Gastroesophageal sphincter (tissue), 3 donors: Measurements from ENCODE around the gene WFIKKN2.

ENCODE experiments used
- POLR2AphosphoS5 ChIP-seq: sonication (generic); formaldehyde crosslinking; IDR thresholded peaks from one replicate; pipeline ENCODE4 v1.6.1; 2017; ENCODE audit warnings: antibody characterized with exemption
- TF ChIP-seq, protein P1 (sequence below), 4 experiments: fragments of 200-600 bp in 2 of 4; fragments of 450-650 bp in 2 of 4; sonication (generic) in 1 of 4; IDR thresholded peaks; one replicate each; pipeline ENCODE4 v1.5.1; 2017 to 2019; ENCODE audit warnings: antibody characterized with exemption in 4 of 4, mild to moderate bottlenecking in 2 of 4, moderate library complexity in 2 of 4

- TF ChIP-seq, protein P1, sequence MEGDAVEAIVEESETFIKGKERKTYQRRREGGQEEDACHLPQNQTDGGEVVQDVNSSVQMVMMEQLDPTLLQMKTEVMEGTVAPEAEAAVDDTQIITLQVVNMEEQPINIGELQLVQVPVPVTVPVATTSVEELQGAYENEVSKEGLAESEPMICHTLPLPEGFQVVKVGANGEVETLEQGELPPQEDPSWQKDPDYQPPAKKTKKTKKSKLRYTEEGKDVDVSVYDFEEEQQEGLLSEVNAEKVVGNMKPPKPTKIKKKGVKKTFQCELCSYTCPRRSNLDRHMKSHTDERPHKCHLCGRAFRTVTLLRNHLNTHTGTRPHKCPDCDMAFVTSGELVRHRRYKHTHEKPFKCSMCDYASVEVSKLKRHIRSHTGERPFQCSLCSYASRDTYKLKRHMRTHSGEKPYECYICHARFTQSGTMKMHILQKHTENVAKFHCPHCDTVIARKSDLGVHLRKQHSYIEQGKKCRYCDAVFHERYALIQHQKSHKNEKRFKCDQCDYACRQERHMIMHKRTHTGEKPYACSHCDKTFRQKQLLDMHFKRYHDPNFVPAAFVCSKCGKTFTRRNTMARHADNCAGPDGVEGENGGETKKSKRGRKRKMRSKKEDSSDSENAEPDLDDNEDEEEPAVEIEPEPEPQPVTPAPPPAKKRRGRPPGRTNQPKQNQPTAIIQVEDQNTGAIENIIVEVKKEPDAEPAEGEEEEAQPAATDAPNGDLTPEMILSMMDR (IDR thresholded peaks at IDR 0.05) = no peak
- no peak for TF ChIP-seq POLR2AphosphoS5
Observed at GRCh38 chr17:50806141-50806643, 29.2 kb upstream of the WFIKKN2 start.
